Liver (tissue), 3 donors: Measurements from ENCODE around the gene CA6.

Experiments used
- EGR1 ChIP-seq, 2 donors: IDR thresholded peaks; 2 replicates each; pipeline ENCODE4 v1.6.1; 2016 to 2018; ENCODE audit warnings: antibody characterized with exemption in 2 of 2, low read depth in 2 of 2
- GABPA ChIP-seq, 2 donors: IDR thresholded peaks in 1 of 2; conservative IDR thresholded peaks in 1 of 2; 2 replicates each; pipeline ENCODE4 v1.6.1; 2016; ENCODE audit warnings: antibody characterized with exemption in 2 of 2, mild to moderate bottlenecking in 1 of 2, moderate library complexity in 1 of 2
- JUND ChIP-seq, 2 donors: IDR thresholded peaks; 2 replicates each; pipeline ENCODE4 v1.6.1; 2016; ENCODE audit warnings: antibody characterized with exemption in 2 of 2
- RAD21 ChIP-seq, 2 donors: IDR thresholded peaks; 2 replicates each; pipeline ENCODE4 v1.6.1; 2016; ENCODE audit warnings: antibody characterized with exemption in 2 of 2, mild to moderate bottlenecking in 2 of 2
- RXRA ChIP-seq, 2 donors: IDR thresholded peaks; 2 replicates each; pipeline ENCODE4 v1.6.1; 2017 to 2018; ENCODE audit warnings: antibody characterized with exemption in 2 of 2, mild to moderate bottlenecking in 1 of 2
- SP1 ChIP-seq: IDR thresholded peaks from 2 replicates; pipeline ENCODE4 v1.6.1; 2018; ENCODE audit warnings: antibody characterized with exemption, mild to moderate bottlenecking
- TAF1 ChIP-seq: conservative IDR thresholded peaks from 2 replicates; pipeline ENCODE4 v1.6.1; 2016; ENCODE audit warnings: antibody characterized with exemption, mild to moderate bottlenecking
- YY1 ChIP-seq: IDR thresholded peaks from 2 replicates; pipeline ENCODE4 v1.6.1; 2016; ENCODE audit warnings: antibody characterized with exemption, mild to moderate bottlenecking
- TF ChIP-seq, protein P1 (sequence below): fragments of 150-350 bp; IDR thresholded peaks from 2 replicates; pipeline ENCODE4 v1.5.1; 2017; ENCODE audit warnings: improper control_type of control experiment, low read depth, low read length; ENCODE audit not compliant: missing input control
- TF ChIP-seq, protein P2 (sequence below): IDR thresholded peaks from 2 replicates; pipeline ENCODE4 v1.6.1; 2016; ENCODE audit warnings: antibody characterized with exemption, mild to moderate bottlenecking
- TF ChIP-seq, protein P3 (sequence below): IDR thresholded peaks from 2 replicates; pipeline ENCODE4 v1.6.1; 2016; ENCODE audit warnings: antibody characterized with exemption
- donor health status: healthy.
- donor health status: healthy.

DNA sequence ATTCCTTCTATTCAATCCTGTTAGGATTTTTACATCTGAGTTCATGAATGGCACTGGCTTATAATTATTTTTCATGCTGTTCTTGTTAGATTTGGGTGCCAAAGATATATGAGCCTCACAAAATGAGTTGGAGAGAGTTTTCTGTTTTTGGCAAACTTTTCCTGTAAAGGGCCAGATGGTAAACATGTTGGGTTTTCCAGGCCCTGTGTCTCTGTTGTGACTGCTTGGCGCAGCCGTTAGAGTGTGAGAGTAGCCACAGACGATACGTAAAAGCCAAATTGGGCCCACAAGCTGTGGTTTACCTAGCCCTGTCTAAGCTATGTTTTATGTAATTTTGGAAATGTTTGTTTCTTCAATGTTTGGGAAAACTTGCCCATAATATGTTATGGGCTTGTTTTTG is 15.6 kb upstream of the CA6 start:
- TF ChIP-seq, protein P1, sequence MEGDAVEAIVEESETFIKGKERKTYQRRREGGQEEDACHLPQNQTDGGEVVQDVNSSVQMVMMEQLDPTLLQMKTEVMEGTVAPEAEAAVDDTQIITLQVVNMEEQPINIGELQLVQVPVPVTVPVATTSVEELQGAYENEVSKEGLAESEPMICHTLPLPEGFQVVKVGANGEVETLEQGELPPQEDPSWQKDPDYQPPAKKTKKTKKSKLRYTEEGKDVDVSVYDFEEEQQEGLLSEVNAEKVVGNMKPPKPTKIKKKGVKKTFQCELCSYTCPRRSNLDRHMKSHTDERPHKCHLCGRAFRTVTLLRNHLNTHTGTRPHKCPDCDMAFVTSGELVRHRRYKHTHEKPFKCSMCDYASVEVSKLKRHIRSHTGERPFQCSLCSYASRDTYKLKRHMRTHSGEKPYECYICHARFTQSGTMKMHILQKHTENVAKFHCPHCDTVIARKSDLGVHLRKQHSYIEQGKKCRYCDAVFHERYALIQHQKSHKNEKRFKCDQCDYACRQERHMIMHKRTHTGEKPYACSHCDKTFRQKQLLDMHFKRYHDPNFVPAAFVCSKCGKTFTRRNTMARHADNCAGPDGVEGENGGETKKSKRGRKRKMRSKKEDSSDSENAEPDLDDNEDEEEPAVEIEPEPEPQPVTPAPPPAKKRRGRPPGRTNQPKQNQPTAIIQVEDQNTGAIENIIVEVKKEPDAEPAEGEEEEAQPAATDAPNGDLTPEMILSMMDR = no peak
- TF ChIP-seq TAF1 = no peak
- TF ChIP-seq RAD21 (IDR thresholded peaks at IDR 0.05) = no peak
- no peak for TF ChIP-seq JUND (IDR thresholded peaks at IDR 0.05)
- TF ChIP-seq EGR1 (IDR thresholded peaks at IDR 0.05; ENCODE audit: low read depth in 2 of 2) = no peak
- TF ChIP-seq YY1 = no peak
- TF ChIP-seq, protein P2, sequence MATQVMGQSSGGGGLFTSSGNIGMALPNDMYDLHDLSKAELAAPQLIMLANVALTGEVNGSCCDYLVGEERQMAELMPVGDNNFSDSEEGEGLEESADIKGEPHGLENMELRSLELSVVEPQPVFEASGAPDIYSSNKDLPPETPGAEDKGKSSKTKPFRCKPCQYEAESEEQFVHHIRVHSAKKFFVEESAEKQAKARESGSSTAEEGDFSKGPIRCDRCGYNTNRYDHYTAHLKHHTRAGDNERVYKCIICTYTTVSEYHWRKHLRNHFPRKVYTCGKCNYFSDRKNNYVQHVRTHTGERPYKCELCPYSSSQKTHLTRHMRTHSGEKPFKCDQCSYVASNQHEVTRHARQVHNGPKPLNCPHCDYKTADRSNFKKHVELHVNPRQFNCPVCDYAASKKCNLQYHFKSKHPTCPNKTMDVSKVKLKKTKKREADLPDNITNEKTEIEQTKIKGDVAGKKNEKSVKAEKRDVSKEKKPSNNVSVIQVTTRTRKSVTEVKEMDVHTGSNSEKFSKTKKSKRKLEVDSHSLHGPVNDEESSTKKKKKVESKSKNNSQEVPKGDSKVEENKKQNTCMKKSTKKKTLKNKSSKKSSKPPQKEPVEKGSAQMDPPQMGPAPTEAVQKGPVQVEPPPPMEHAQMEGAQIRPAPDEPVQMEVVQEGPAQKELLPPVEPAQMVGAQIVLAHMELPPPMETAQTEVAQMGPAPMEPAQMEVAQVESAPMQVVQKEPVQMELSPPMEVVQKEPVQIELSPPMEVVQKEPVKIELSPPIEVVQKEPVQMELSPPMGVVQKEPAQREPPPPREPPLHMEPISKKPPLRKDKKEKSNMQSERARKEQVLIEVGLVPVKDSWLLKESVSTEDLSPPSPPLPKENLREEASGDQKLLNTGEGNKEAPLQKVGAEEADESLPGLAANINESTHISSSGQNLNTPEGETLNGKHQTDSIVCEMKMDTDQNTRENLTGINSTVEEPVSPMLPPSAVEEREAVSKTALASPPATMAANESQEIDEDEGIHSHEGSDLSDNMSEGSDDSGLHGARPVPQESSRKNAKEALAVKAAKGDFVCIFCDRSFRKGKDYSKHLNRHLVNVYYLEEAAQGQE = no peak
- TF ChIP-seq, protein P3, sequence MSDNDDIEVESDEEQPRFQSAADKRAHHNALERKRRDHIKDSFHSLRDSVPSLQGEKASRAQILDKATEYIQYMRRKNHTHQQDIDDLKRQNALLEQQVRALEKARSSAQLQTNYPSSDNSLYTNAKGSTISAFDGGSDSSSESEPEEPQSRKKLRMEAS = no peak
- TF ChIP-seq SP1 = no peak
- TF ChIP-seq GABPA (IDR thresholded peaks at IDR 0.05 in 1 of 2, conservative IDR thresholded peaks at IDR 0.05 in 1 of 2) = no peak
- no peak for TF ChIP-seq RXRA (IDR thresholded peaks at IDR 0.05)
